ENCODE measurements around the gene ADAM22. TPM values are rescaled to one million over a fixed set of nuclear protein-coding genes. Genes with fewer than 3 reads are reported as not detected.
"Not testable (repeated sequence)": the region's sequence is repeated elsewhere in the genome, so short reads cannot be mapped to it uniquely, and the experiment has no call there.

ADAM22 gene
- total and polyA plus RNA-seq, 9 donors = 1.0 to 18.0 (median 5.5) TPM

DNA sequence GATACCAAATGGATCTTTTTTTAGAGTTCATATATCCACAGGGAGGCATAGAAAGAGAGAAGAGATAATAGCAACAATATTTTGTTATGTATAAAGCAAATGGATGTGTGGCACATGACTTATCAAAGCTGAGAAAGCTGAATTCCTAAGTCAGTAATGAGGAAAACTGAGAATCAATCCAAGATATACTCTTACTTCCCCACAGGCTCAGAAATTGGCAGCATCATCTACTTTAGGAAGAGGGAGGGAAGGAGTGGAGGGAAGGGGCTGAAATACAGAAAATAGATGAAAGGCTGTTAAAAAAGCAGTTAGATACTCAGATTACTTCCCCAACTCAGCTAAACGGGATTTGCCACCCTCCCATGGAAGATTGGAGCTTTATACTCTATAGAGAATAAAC lies 222.3 kb downstream of the ADAM22 start:
- WGBS, 3 donors = 11 to 50% (median 23%) methylated on average over 1 of the region's 1 CpG
- Histone ChIP-seq H3K27ac (no peak overlapping the region), H3K36me3 (no peaks in the 10 kb centered on the region), H3K4me3 (no peak overlapping the region), H3K4me1 (ENCODE audit: insufficient read depth) (no peaks in the 10 kb centered on the region), H3K27me3 (no peaks in the 10 kb centered on the region), H3K9me3 (no peaks in the 10 kb centered on the region)
- no peak for DNase-seq
- intact Hi-C loops (cut with DNase I) = no loop called here
- no peak for TF ChIP-seq POLR2A (IDR thresholded peaks at IDR 0.05)
- no peak for TF ChIP-seq EP300 (IDR thresholded peaks at IDR 0.05)
- TF ChIP-seq, protein P1, sequence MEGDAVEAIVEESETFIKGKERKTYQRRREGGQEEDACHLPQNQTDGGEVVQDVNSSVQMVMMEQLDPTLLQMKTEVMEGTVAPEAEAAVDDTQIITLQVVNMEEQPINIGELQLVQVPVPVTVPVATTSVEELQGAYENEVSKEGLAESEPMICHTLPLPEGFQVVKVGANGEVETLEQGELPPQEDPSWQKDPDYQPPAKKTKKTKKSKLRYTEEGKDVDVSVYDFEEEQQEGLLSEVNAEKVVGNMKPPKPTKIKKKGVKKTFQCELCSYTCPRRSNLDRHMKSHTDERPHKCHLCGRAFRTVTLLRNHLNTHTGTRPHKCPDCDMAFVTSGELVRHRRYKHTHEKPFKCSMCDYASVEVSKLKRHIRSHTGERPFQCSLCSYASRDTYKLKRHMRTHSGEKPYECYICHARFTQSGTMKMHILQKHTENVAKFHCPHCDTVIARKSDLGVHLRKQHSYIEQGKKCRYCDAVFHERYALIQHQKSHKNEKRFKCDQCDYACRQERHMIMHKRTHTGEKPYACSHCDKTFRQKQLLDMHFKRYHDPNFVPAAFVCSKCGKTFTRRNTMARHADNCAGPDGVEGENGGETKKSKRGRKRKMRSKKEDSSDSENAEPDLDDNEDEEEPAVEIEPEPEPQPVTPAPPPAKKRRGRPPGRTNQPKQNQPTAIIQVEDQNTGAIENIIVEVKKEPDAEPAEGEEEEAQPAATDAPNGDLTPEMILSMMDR (IDR thresholded peaks at IDR 0.05) = no peak

DNA sequence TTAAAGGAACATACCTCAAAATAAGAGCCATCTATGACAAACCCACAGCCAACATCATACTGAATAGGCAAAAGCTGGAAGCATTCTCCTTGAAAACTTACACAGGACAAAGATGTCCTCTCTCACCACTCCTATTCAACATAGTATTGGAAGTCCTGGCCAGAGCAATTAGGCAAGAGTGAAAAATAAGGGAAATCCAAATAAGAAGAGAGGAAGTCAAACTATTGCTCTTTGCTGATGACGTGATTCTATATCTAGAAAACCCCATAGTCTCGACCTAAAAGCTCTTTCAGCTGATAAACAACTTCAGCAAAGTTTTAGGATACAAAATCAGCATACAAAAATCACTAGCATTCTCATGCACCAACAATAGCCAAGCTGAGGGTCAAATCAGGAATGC lies 225.7 kb downstream of the ADAM22 start:
- H3K4me3 ChIP-seq; H3K27ac ChIP-seq; intact Hi-C loops (cut with DNase I); H3K4me1 ChIP-seq (ENCODE audit: insufficient read depth); H3K27me3 ChIP-seq; H3K36me3 ChIP-seq; DNase-seq; H3K9me3 ChIP-seq: not testable (repeated sequence)
- WGBS, 3 donors = 83 to 94% (median 86%) methylated on average over 2 of the region's 2 CpGs

GRCh38 chr7:88165697-88166096 lies 231.6 kb downstream of the ADAM22 start:
- no peak overlapping the region for H3K27ac ChIP-seq
- intact Hi-C loops (cut with DNase I) = no loop called here

GRCh38 chr7:88167223-88167622 lies 233.2 kb downstream of the ADAM22 start:
- DNase-seq = no peak
- 65 to 87% (median 73%) methylated on average over 2 of the region's 2 CpGs for WGBS, 3 donors
- H3K36me3 ChIP-seq = no peaks in the 10 kb centered on the region

More at GRCh38 chr7:88165697-88166096, 231.6 kb downstream of the ADAM22 start:
- H3K4me3 ChIP-seq = no peak overlapping the region
- H3K9me3 ChIP-seq = no peaks in the 10 kb centered on the region
- no peaks in the 10 kb centered on the region for H3K27me3 ChIP-seq
- no peak for DNase-seq
- no peaks in the 10 kb centered on the region for H3K36me3 ChIP-seq
- no peak for TF ChIP-seq EP300 (IDR thresholded peaks at IDR 0.05)
- TF ChIP-seq POLR2A (IDR thresholded peaks at IDR 0.05) = no peak
- TF ChIP-seq, protein P1 (IDR thresholded peaks at IDR 0.05) = no peak
- peaks cover 3% of the 10 kb centered on the region for H3K4me1 ChIP-seq (ENCODE audit: insufficient read depth)

DNA sequence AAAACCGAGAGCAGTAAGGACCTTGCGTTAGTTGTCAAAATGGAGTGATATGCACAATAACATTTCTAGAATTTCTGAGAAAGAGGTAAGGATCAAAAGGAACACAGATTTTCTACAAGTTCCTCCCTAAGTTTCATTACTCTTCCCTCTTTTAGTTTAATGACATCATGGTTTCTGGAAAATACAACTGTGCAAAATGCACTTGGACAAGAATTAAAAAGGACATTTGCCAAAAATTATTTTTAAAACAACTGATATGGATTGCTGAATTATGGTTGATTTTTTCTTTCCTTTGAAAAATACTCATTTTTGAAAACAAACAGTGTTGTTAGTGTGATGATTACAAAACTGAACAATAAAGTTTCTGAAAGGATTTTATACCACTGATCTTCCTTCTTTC lies 233.7 kb downstream of the ADAM22 start:
- TF ChIP-seq, protein P1 (IDR thresholded peaks at IDR 0.05) = no peak
- no peak for TF ChIP-seq POLR2A (IDR thresholded peaks at IDR 0.05)
- TF ChIP-seq EP300 (IDR thresholded peaks at IDR 0.05) = no peak
- Histone ChIP-seq H3K27me3 (no peaks in the 10 kb centered on the region), H3K36me3 (no peaks in the 10 kb centered on the region), H3K4me3 (no peak overlapping the region), H3K9me3 (no peaks in the 10 kb centered on the region), H3K27ac (peak overlapping the region in 1 of 2 donors; percentile 2), H3K4me1 (ENCODE audit: insufficient read depth) (peaks cover 3% of the 10 kb centered on the region)
- DNase-seq = no peak
- 34 to 74% (median 53%) methylated on average over 2 of the region's 2 CpGs for WGBS, 3 donors
- intact Hi-C loops (cut with DNase I) = no loop called here

More at GRCh38 chr7:88167223-88167622, 233.2 kb downstream of the ADAM22 start:
- Histone ChIP-seq H3K27me3 (no peaks in the 10 kb centered on the region), H3K4me1 (ENCODE audit: insufficient read depth) (peaks cover 3% of the 10 kb centered on the region), H3K9me3 (no peaks in the 10 kb centered on the region), H3K27ac (peak overlapping the region in 1 of 2 donors; percentile 2), H3K4me3 (no peak overlapping the region)
- intact Hi-C loops (cut with DNase I) = no loop called here
- no peak for TF ChIP-seq POLR2A (IDR thresholded peaks at IDR 0.05)
- no peak for TF ChIP-seq EP300 (IDR thresholded peaks at IDR 0.05)

All from ovary (tissue), 9 donors.